ENCODE measurements around the gene ANXA4.

ANXA4 gene

DNA sequence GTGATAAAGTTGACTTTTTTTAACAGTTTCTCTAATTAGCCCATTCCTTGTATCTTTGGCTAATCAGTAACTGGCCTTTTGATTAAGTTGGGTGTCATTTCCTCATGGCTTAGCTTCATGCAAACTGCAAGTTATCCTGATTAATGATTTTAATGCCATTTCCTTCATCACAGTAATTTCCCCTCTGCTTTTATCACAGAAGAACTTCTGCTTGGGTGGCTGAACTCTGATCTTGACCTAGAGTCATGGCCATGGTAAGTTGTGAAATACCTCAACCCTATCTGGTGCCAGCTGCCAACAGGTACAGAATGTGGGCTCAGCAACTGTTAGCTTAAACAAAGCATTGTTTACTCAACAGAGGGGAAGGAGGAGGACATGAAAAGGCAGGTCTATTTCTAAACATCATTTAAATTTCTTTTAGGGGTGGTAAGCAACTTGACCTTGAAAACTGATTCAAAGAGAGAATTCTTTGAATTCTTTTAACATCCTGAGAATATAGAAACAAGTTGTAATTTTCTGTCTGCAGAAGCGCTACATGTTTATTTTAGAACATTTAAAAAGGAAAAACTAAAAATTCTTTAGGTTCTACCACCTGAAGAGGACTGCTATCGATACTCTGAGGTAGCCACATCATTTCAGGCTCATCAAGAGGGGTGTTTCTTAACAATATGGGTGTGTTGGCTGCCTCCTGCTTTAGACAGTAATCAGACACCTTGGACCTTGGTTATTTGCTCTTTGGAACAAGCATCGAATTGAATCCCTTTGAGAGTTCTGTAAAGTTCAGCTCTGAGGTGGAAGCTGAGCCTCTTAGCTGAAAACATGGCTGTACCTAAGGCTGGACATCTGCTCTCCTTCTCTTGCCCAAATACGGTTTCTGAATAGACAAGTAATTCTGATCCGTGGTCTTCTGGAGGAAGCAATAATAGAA, 39.7 kb downstream of the ANXA4 start:
- TF ChIP-seq, protein P1, sequence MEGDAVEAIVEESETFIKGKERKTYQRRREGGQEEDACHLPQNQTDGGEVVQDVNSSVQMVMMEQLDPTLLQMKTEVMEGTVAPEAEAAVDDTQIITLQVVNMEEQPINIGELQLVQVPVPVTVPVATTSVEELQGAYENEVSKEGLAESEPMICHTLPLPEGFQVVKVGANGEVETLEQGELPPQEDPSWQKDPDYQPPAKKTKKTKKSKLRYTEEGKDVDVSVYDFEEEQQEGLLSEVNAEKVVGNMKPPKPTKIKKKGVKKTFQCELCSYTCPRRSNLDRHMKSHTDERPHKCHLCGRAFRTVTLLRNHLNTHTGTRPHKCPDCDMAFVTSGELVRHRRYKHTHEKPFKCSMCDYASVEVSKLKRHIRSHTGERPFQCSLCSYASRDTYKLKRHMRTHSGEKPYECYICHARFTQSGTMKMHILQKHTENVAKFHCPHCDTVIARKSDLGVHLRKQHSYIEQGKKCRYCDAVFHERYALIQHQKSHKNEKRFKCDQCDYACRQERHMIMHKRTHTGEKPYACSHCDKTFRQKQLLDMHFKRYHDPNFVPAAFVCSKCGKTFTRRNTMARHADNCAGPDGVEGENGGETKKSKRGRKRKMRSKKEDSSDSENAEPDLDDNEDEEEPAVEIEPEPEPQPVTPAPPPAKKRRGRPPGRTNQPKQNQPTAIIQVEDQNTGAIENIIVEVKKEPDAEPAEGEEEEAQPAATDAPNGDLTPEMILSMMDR (IDR thresholded peaks at IDR 0.05; ENCODE audit: control insufficient read depth, extremely low read depth, insufficient read depth) = no peak
- H3K4me3 ChIP-seq (ENCODE audit: low read depth, low read length) = no peak overlapping the region
- DNase-seq (ENCODE audit: low read depth) = peak; percentile 58

DNA sequence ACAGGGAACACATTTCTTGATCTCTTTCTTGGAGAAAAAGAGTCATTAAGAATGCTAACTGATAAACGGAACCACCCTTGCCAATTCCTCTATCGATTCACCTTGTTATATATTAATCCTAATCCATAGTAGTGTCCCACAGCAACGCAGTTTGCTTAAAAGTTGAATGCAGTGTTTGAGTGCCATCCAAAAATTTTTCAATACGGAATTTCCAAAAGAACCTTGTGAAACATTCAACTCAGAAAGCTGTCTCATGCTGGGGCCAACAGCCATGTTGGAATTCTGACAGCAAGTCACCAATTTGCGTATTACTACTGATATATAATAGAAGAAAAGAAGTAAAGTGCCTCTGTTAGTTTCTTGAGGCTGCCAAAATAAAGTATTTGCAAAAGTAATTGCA, 42.3 kb downstream of the ANXA4 start:
- no peak overlapping the region for H3K4me3 ChIP-seq (ENCODE audit: low read depth, low read length)
- TF ChIP-seq, protein P1 (IDR thresholded peaks at IDR 0.05; ENCODE audit: control insufficient read depth, extremely low read depth, insufficient read depth) = no peak
- DNase-seq (ENCODE audit: low read depth) = no peak

GRCh38 chr2:69785358-69785757, 43.4 kb downstream of the ANXA4 start:
- TF ChIP-seq, protein P1 (IDR thresholded peaks at IDR 0.05; ENCODE audit: control insufficient read depth, extremely low read depth, insufficient read depth) = no peak
- DNase-seq (ENCODE audit: low read depth) = no peak
- H3K4me3 ChIP-seq (ENCODE audit: low read depth, low read length) = no peak overlapping the region

DNA sequence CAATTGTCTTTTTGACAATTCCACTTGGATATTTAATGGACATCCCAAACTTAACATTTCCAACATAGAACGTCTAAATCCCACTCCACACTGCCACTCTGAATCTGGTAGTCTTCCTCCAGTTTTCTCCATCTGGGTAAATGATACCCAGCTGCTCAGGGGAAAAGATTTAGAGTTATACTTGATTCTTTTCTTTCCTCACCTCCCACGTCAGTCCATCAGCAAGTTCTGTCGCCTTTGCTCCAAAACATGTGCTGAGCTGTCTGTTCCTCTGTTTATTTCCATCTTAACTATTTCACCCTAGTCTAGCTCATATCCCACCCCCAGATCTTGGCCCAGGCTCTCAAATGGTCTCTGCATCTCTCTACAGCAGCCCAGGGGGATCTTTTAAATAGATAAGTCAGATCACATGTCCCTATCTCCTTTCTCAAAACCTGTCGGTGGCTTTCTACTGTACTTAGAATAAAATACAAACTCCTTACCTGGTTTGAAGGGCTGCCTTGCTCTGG, 44.2 kb downstream of the ANXA4 start:
- no peak overlapping the region for H3K4me3 ChIP-seq (ENCODE audit: low read depth, low read length)
- no peak for DNase-seq (ENCODE audit: low read depth)
- TF ChIP-seq, protein P1 (IDR thresholded peaks at IDR 0.05; ENCODE audit: control insufficient read depth, extremely low read depth, insufficient read depth) = no peak

DNA sequence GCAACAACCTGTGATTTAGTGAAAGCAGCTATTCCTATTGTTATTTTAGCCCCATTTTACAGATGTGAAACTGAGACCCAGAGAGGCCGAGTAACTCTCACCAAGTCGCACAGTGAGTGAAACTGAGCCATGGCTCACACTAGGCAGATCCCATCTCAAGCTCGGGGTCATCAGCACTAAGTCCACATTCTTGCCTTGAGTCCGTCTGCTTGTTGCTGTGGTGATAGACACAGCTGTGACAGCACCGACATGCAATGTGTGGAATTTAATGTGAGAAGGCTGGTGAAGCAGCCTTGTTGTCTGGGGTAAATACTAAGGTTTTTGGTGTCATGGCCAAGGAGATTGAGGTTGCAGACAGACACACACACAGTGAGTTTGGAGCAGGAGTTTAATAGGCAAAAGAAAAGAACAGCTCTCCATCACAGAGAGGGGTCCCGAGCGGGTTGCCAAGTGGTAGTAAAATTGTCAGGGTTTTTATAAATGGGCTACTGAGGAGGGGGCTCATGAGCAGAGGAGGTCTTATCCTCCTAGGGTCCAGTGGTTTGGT, 47.3 kb downstream of the ANXA4 start:
- no peak for DNase-seq (ENCODE audit: low read depth)
- H3K4me3 ChIP-seq (ENCODE audit: low read depth, low read length) = no peak overlapping the region
- TF ChIP-seq, protein P1 (IDR thresholded peaks at IDR 0.05; ENCODE audit: control insufficient read depth, extremely low read depth, insufficient read depth) = no peak

DNA sequence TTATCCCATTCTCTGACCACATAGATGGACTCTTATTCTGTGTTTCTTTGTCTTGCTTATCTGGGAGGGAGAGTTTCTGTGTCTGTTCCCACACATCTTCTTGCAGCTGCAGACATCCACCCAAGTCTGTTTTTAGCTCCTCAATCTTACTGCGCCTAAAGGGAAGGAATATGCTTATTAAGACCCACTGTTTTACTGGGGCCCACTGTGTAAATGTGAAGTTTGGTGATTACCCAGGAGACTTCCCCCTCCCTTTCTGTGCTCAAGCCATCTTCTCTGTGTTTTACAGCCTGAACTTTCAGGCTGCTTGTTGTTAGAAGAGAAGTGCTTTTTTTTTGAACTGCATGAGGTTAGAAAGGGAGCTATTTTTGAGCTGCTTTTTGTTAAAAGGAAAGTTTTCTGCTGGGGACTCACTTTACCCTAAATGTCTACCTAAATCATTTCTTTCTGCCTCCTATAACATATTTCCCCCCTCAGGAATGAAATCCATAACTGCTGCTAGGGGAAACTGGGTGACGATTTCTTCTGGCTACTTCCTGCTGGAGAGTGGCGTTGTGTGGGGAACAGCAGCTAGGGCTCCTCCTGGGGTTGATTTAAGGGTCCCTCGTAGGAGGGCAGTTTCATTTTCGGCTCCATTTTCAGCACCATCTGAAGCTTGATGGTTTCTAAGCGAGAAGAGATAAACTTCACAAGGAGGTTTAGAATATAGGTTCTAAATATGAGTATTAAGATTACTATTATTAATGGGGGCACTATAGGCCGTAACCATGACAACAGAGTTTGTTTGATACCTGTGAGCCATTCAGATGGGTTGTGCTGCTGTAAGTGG, 48.1 kb downstream of the ANXA4 start:
- no peak for DNase-seq (ENCODE audit: low read depth)
- H3K4me3 ChIP-seq (ENCODE audit: low read depth, low read length) = no peak overlapping the region
- TF ChIP-seq, protein P1 (IDR thresholded peaks at IDR 0.05; ENCODE audit: control insufficient read depth, extremely low read depth, insufficient read depth) = no peak
